ENCODE data around the gene BTBD17.

DNA sequence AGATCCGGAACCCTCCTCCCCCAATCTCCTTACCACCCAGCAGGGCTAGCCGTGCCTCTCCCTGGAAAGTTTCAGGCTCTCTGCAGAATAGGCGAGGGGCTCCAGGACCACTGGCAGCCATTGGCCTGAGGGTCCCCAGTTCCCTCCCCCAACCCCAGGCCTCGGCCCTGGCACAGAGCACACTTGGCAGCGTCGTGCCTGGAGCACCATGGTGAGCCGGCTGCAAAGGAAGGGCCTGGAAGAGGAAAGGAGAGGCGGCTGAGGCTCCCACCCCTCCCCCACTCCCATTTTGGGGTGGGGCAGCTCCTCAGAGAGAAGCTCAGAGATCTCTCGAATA lies 369 bp upstream of the BTBD17 start:
- TF ChIP-seq POLR2A (IDR thresholded peaks at IDR 0.05), result no peak
- TF ChIP-seq, protein P1, sequence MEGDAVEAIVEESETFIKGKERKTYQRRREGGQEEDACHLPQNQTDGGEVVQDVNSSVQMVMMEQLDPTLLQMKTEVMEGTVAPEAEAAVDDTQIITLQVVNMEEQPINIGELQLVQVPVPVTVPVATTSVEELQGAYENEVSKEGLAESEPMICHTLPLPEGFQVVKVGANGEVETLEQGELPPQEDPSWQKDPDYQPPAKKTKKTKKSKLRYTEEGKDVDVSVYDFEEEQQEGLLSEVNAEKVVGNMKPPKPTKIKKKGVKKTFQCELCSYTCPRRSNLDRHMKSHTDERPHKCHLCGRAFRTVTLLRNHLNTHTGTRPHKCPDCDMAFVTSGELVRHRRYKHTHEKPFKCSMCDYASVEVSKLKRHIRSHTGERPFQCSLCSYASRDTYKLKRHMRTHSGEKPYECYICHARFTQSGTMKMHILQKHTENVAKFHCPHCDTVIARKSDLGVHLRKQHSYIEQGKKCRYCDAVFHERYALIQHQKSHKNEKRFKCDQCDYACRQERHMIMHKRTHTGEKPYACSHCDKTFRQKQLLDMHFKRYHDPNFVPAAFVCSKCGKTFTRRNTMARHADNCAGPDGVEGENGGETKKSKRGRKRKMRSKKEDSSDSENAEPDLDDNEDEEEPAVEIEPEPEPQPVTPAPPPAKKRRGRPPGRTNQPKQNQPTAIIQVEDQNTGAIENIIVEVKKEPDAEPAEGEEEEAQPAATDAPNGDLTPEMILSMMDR (IDR thresholded peaks at IDR 0.05), result no peak

Measured in adrenal gland (tissue), 5 donors.